Stimulated activated CD8-positive, alpha-beta memory T cell treated with anti-CD3 and anti-CD28 coated beads, Interleukin-7, amount 100 ng/mL, for 4 hours (primary cell): ENCODE data around the gene PPP2R1A.
A peak's percentile ranks its signal among the peaks of the same experiment; 100 is the strongest.
"Not testable (repeated sequence)": the region's sequence is repeated elsewhere in the genome, so short reads cannot be mapped to it uniquely, and the experiment has no call there.

Experiments used
- DNase-seq, 2 donors: peaks; one replicate each; pipeline ENCODE4 v3.0.0-alpha.2; 2020; ENCODE audit warnings: low read depth in 2 of 2

Gene PPP2R1A

GRCh38 chr19:52244021-52244420 is 54.2 kb downstream of the PPP2R1A start:
- DNase-seq = no peak

- peak; percentile 38 to 56 for DNase-seq
Measured at GRCh38 chr19:52248241-52248640, 58.4 kb downstream of the PPP2R1A start.

GRCh38 chr19:52258426-52258825 is 68.6 kb downstream of the PPP2R1A start:
- no peak for DNase-seq

GRCh38 chr19:52265556-52265955 is 75.7 kb downstream of the PPP2R1A start:
- not testable (repeated sequence) for DNase-seq

- DNase-seq = peak; percentile 91 to 96
Measured at GRCh38 chr19:52269338-52270261, 79.7 kb downstream of the PPP2R1A start, which contains the start of gene ZNF766. Gene ZNF766, plus strand, starts transcription at chr19:52269587. Its CDS starts 27 bp downstream, at chr19:52269614.

- DNase-seq = no peak
Measured at GRCh38 chr19:52270266-52270885, 80.5 kb downstream of the PPP2R1A start.

- DNase-seq = no peak
Measured at GRCh38 chr19:52273301-52273700, 83.4 kb downstream of the PPP2R1A start.

- no peak for DNase-seq
Measured at GRCh38 chr19:52274191-52274590, 84.3 kb downstream of the PPP2R1A start.

- no peak for DNase-seq
Measured at GRCh38 chr19:52275988-52276387, 86.1 kb downstream of the PPP2R1A start.

GRCh38 chr19:52277471-52277870 is 87.6 kb downstream of the PPP2R1A start:
- DNase-seq = no peak
